ENCODE results near the gene NDUFS7.

The NDUFS7 gene

DNA sequence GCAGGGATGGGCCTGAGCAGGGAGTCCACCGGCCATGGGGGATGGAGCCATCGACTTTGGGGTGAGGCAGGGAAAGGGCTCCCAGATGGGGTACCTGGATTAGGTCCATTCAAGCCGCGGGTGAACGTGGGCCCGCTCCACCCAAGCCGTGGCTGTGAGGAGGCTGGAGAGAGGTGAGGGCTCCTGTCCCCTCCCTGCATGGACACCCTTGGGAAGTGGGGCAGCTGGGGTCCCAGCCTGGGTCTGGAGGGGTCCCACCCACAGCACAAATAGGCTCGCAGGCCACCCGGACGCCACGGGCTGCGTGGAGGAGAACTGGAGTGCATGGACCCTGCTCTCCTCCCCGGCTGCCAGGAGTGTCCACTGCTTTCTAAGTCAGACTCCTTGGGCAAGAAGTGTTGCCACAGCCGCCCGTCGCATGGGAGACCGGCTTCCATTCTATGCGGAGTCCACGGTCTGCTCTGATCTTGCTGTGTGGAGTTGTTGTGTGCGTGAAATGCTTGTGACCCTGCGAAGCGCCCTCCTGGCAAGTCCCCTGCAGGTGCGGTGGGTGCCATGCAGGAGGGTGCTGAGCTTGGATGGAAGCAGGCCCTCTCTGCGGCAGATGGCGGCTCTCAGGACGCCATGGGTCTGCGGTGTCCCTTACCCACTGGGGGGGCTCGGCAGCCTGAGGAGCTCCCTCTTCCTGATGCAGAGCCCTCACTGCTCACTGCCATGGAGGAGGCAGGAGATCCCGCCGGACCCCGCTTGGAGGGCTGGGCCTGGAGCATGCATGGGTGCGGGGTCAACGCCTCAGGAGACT, 25.7 kb downstream of the NDUFS7 start:
- no peak for ATAC-seq
- TF ChIP-seq, protein P1, sequence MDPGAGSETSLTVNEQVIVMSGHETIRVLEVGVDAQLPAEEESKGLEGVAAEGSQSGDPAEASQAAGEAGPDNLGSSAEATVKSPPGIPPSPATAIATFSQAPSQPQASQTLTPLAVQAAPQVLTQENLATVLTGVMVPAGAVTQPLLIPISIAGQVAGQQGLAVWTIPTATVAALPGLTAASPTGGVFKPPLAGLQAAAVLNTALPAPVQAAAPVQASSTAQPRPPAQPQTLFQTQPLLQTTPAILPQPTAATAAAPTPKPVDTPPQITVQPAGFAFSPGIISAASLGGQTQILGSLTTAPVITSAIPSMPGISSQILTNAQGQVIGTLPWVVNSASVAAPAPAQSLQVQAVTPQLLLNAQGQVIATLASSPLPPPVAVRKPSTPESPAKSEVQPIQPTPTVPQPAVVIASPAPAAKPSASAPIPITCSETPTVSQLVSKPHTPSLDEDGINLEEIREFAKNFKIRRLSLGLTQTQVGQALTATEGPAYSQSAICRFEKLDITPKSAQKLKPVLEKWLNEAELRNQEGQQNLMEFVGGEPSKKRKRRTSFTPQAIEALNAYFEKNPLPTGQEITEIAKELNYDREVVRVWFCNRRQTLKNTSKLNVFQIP (CRISPR knock-in tag; IDR thresholded peaks at IDR 0.05; ENCODE audit: borderline replicate concordance, low read depth), result no peak
- TF ChIP-seq TCF4 (CRISPR knock-in tag; IDR thresholded peaks at IDR 0.05; ENCODE audit: borderline replicate concordance) (no peak), CSDC2 (CRISPR knock-in tag; IDR thresholded peaks at IDR 0.05) (no peak), ZNF8 (CRISPR knock-in tag; IDR thresholded peaks at IDR 0.05) (no peak), OSR1 (CRISPR knock-in tag; IDR thresholded peaks at IDR 0.05) (no peak), PPARA (CRISPR knock-in tag; IDR thresholded peaks at IDR 0.05; ENCODE audit: borderline replicate concordance) (no peak), ZC3H10 (CRISPR knock-in tag; IDR thresholded peaks at IDR 0.05) (no peak), TOX (CRISPR knock-in tag; IDR thresholded peaks at IDR 0.05; ENCODE audit: borderline replicate concordance) (no peak), ISL1 (CRISPR knock-in tag; IDR thresholded peaks at IDR 0.05) (no peak), SNAI2 (CRISPR knock-in tag; IDR thresholded peaks at IDR 0.05) (no peak), ZNF70 (CRISPR knock-in tag; IDR thresholded peaks at IDR 0.05) (no peak)
- TF ChIP-seq, protein P2, sequence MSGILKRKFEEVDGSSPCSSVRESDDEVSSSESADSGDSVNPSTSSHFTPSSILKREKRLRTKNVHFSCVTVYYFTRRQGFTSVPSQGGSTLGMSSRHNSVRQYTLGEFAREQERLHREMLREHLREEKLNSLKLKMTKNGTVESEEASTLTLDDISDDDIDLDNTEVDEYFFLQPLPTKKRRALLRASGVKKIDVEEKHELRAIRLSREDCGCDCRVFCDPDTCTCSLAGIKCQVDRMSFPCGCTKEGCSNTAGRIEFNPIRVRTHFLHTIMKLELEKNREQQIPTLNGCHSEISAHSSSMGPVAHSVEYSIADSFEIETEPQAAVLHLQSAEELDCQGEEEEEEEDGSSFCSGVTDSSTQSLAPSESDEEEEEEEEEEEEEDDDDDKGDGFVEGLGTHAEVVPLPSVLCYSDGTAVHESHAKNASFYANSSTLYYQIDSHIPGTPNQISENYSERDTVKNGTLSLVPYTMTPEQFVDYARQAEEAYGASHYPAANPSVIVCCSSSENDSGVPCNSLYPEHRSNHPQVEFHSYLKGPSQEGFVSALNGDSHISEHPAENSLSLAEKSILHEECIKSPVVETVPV (CRISPR knock-in tag; IDR thresholded peaks at IDR 0.05), result no peak
- TF ChIP-seq, protein P3, sequence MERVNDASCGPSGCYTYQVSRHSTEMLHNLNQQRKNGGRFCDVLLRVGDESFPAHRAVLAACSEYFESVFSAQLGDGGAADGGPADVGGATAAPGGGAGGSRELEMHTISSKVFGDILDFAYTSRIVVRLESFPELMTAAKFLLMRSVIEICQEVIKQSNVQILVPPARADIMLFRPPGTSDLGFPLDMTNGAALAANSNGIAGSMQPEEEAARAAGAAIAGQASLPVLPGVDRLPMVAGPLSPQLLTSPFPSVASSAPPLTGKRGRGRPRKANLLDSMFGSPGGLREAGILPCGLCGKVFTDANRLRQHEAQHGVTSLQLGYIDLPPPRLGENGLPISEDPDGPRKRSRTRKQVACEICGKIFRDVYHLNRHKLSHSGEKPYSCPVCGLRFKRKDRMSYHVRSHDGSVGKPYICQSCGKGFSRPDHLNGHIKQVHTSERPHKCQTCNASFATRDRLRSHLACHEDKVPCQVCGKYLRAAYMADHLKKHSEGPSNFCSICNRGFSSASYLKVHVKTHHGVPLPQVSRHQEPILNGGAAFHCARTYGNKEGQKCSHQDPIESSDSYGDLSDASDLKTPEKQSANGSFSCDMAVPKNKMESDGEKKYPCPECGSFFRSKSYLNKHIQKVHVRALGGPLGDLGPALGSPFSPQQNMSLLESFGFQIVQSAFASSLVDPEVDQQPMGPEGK (CRISPR knock-in tag; IDR thresholded peaks at IDR 0.05; ENCODE audit: borderline replicate concordance), result no peak
- TF ChIP-seq, protein P4, sequence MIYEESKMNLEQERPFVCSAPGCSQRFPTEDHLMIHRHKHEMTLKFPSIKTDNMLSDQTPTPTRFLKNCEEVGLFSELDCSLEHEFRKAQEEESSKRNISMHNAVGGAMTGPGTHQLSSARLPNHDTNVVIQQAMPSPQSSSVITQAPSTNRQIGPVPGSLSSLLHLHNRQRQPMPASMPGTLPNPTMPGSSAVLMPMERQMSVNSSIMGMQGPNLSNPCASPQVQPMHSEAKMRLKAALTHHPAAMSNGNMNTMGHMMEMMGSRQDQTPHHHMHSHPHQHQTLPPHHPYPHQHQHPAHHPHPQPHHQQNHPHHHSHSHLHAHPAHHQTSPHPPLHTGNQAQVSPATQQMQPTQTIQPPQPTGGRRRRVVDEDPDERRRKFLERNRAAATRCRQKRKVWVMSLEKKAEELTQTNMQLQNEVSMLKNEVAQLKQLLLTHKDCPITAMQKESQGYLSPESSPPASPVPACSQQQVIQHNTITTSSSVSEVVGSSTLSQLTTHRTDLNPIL (CRISPR knock-in tag; IDR thresholded peaks at IDR 0.05; ENCODE audit: low read depth), result no peak
- TF ChIP-seq, protein P5, sequence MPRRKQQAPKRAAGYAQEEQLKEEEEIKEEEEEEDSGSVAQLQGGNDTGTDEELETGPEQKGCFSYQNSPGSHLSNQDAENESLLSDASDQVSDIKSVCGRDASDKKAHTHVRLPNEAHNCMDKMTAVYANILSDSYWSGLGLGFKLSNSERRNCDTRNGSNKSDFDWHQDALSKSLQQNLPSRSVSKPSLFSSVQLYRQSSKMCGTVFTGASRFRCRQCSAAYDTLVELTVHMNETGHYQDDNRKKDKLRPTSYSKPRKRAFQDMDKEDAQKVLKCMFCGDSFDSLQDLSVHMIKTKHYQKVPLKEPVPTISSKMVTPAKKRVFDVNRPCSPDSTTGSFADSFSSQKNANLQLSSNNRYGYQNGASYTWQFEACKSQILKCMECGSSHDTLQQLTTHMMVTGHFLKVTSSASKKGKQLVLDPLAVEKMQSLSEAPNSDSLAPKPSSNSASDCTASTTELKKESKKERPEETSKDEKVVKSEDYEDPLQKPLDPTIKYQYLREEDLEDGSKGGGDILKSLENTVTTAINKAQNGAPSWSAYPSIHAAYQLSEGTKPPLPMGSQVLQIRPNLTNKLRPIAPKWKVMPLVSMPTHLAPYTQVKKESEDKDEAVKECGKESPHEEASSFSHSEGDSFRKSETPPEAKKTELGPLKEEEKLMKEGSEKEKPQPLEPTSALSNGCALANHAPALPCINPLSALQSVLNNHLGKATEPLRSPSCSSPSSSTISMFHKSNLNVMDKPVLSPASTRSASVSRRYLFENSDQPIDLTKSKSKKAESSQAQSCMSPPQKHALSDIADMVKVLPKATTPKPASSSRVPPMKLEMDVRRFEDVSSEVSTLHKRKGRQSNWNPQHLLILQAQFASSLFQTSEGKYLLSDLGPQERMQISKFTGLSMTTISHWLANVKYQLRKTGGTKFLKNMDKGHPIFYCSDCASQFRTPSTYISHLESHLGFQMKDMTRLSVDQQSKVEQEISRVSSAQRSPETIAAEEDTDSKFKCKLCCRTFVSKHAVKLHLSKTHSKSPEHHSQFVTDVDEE (CRISPR knock-in tag; IDR thresholded peaks at IDR 0.05), result no peak

DNA sequence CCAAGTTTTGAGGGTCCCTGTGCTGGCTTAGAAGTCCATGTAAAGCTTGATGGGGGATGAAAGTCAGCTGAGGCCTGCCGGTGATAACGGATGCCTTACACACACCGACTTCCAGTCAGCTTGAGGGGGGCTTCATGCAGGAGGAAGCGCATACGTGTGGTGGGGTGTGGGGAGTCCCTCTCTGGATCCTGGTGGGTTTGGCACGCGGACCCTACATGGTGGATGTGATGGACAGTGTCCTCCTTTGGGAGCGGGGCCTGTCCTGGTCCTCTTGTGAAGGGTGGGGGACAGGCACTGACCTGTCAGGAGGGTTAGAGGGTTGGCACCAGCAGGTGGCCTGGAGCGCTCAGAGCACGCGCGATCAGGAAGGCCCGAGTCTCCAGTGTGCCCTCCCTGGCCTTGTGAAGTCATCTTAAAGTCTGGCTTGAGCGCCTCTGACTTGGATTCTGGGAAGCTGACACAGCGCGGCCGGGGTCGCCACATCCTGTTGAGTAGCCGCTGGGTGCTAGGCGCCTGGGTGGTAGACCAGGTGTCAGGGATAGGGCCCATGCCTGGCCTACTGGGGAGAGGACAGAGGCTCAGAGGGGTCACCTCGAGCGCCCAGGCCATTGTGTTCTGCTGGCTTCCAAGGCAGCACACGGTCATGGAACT, 26.6 kb downstream of the NDUFS7 start:
- TF ChIP-seq, protein P4 (CRISPR knock-in tag; IDR thresholded peaks at IDR 0.05; ENCODE audit: low read depth), result no peak
- TF ChIP-seq, protein P5 (CRISPR knock-in tag; IDR thresholded peaks at IDR 0.05), result no peak
- TF ChIP-seq BACH2 (CRISPR knock-in tag; IDR thresholded peaks at IDR 0.05; ENCODE audit: borderline replicate concordance) (no peak), ARNTL (CRISPR knock-in tag; IDR thresholded peaks at IDR 0.05; ENCODE audit: borderline replicate concordance, low read depth) (no peak), ZNF565 (CRISPR knock-in tag; conservative IDR thresholded peaks at IDR 0.05; ENCODE audit: low read depth) (no peak)

More for the DNA sequence above, 26.6 kb downstream of the NDUFS7 start:
- no peak for ATAC-seq
